ENCODE measurements around the gene ZNF362. TPM values are rescaled to one million over a fixed set of nuclear protein-coding genes. Genes with fewer than 3 reads are reported as not detected.

Gene ZNF362
- total RNA-seq, 1 donor from 2014 or later = 10.9 TPM

DNA sequence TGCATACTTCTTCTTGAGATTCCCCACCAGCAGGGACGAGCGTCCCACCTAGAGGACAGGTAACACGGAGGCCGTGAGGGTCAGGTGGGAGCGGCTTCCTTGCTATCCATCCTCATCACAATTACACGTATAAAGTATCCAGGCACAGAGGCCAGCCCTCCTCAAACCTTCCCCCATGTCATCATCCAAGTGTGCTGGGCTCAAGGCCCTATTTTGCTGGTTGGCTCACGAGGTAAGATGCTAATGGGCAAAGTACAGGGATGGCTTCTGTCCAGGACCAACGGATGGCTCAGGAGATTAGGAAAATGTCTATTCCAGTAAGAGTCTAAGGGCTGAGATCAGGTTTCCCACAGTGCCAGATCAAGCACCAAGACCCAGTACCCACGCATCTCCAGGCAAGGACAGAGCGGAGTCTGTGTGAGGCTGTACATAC, 76.1 kb downstream of the ZNF362 start:
- peaks cover 9% of the 10 kb centered on the region for H3F3A ChIP-seq (ENCODE audit: low read depth)
- H3K27me3 ChIP-seq = no peaks in the 10 kb centered on the region
- no peaks in the 10 kb centered on the region for H3K9me3 ChIP-seq (ENCODE audit: low read depth)
- Mint-ChIP-seq H3K9me3 (no peaks in the 10 kb centered on the region), H3K27me3 (ENCODE audit: insufficient read depth, low read depth) (peaks cover 3% of the 10 kb centered on the region), H3K27ac (peak overlapping the region; percentile 31), H3K4me3 (peak overlapping the region; percentile 48), H3K36me3 (peaks cover 59% of the 10 kb centered on the region), H3K4me1 (peaks cover 38% of the 10 kb centered on the region)
- TF ChIP-seq, protein P1, sequence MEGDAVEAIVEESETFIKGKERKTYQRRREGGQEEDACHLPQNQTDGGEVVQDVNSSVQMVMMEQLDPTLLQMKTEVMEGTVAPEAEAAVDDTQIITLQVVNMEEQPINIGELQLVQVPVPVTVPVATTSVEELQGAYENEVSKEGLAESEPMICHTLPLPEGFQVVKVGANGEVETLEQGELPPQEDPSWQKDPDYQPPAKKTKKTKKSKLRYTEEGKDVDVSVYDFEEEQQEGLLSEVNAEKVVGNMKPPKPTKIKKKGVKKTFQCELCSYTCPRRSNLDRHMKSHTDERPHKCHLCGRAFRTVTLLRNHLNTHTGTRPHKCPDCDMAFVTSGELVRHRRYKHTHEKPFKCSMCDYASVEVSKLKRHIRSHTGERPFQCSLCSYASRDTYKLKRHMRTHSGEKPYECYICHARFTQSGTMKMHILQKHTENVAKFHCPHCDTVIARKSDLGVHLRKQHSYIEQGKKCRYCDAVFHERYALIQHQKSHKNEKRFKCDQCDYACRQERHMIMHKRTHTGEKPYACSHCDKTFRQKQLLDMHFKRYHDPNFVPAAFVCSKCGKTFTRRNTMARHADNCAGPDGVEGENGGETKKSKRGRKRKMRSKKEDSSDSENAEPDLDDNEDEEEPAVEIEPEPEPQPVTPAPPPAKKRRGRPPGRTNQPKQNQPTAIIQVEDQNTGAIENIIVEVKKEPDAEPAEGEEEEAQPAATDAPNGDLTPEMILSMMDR (IDR thresholded peaks at IDR 0.05) = no peak
- TF ChIP-seq EZH2phosphoT487 (IDR thresholded peaks at IDR 0.05) = no peak
- no peak for TF ChIP-seq EZH2 (IDR thresholded peaks at IDR 0.05)
- no peaks in the 10 kb centered on the region for H3K36me3 ChIP-seq
- no peak overlapping the region for H2AFZ ChIP-seq (replicated peaks)
- H3K79me2 ChIP-seq (ENCODE audit: low read depth) = peaks cover 60% of the 10 kb centered on the region
- H4K20me1 ChIP-seq (ENCODE audit: low read depth) = peaks cover 74% of the 10 kb centered on the region
- H3K4me2 ChIP-seq = no peak overlapping the region
- peaks cover 33% of the 10 kb centered on the region for H3K4me1 ChIP-seq
- H3K27ac ChIP-seq = no peak overlapping the region
- no peak overlapping the region for H3K9ac ChIP-seq
- DNase-seq (ENCODE audit: low spot score) = no peak
- no peak overlapping the region for H3K4me3 ChIP-seq

- Histone ChIP-seq H3K4me1 (peaks cover 38% of the 10 kb centered on the region), H3K36me3 (no peaks in the 10 kb centered on the region)
Measured at GRCh38 chr1:33332881-33333280, 76.6 kb downstream of the ZNF362 start.

DNA sequence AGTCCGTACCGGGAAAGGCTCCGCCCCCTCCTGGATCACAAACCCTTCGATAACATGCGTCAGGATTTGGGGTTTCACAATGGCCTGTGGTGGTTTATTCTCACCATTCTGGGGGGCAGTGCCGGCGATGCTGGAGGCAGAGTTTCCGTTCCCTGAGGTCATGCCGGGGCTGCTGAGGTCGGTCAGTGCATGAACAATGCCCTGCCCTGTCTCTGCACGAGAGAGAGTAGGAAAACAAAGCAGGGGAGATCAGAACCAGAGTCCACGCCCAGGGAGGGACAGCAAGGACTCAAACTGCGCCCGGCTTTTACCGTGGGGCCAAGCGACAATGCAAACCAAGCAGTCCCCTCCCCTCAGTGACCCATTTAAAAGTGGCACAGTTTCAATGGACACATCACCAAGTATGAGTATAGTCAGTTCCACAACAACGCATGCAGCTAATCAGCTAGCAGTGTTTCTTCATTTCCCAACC, 77.8 kb downstream of the ZNF362 start:
- Mint-ChIP-seq H3K4me3 (no peak overlapping the region), H3K27ac (peak overlapping the region; percentile 85), H3K4me1 (peaks cover 55% of the 10 kb centered on the region), H3K27me3 (ENCODE audit: insufficient read depth, low read depth) (peaks cover 5% of the 10 kb centered on the region), H3K36me3 (peaks cover 50% of the 10 kb centered on the region), H3K9me3 (no peaks in the 10 kb centered on the region)
- Histone ChIP-seq H3K9ac (no peak overlapping the region), H3K79me2 (ENCODE audit: low read depth) (peaks cover 70% of the 10 kb centered on the region), H4K20me1 (ENCODE audit: low read depth) (peaks cover 85% of the 10 kb centered on the region), H3K4me3 (no peak overlapping the region), H3K27ac (no peak overlapping the region), H3K36me3 (no peaks in the 10 kb centered on the region), H3K4me2 (peak overlapping the region; percentile 12), H2AFZ (replicated peaks) (no peak overlapping the region), H3K4me1 (peaks cover 47% of the 10 kb centered on the region), H3K27me3 (no peaks in the 10 kb centered on the region), H3K9me3 (ENCODE audit: low read depth) (no peaks in the 10 kb centered on the region), H3F3A (ENCODE audit: low read depth) (peaks cover 27% of the 10 kb centered on the region)
- DNase-seq (ENCODE audit: low spot score) = peak; percentile 34
- TF ChIP-seq EZH2 (IDR thresholded peaks at IDR 0.05) (no peak), EZH2phosphoT487 (IDR thresholded peaks at IDR 0.05) (no peak)
- TF ChIP-seq, protein P1 (IDR thresholded peaks at IDR 0.05) = no peak

More at GRCh38 chr1:33332881-33333280, 76.6 kb downstream of the ZNF362 start:
- Mint-ChIP-seq H3K27ac (peak overlapping the region; percentile 74), H3K36me3 (peaks cover 59% of the 10 kb centered on the region), H3K27me3 (ENCODE audit: insufficient read depth, low read depth) (peaks cover 3% of the 10 kb centered on the region), H3K4me3 (no peak overlapping the region), H3K9me3 (no peaks in the 10 kb centered on the region), H3K4me1 (peaks cover 43% of the 10 kb centered on the region)
- Histone ChIP-seq H3K79me2 (ENCODE audit: low read depth) (peaks cover 65% of the 10 kb centered on the region), H4K20me1 (ENCODE audit: low read depth) (peaks cover 80% of the 10 kb centered on the region), H3K27me3 (no peaks in the 10 kb centered on the region), H3K4me2 (no peak overlapping the region), H3F3A (ENCODE audit: low read depth) (peaks cover 14% of the 10 kb centered on the region), H3K9me3 (ENCODE audit: low read depth) (no peaks in the 10 kb centered on the region), H3K27ac (no peak overlapping the region), H3K4me3 (no peak overlapping the region), H2AFZ (replicated peaks) (no peak overlapping the region), H3K9ac (no peak overlapping the region)
- no peak for DNase-seq (ENCODE audit: low spot score)
- TF ChIP-seq, protein P1 (IDR thresholded peaks at IDR 0.05) = no peak

Measured in neural progenitor cell (in vitro differentiated cells).